ENCODE results near the gene MRPS30. TPM values are rescaled to one million over a fixed set of nuclear protein-coding genes. Genes with fewer than 3 reads are reported as not detected.

MRPS30 gene
- total RNA-seq (2022; extraction: Qiagen RNA extraction), result 34.1 to 40.0 TPM (median 37.6 TPM) in 5 replicates

GRCh38 chr5:44808435-44809214 lies at the start of gene MRPS30:
Gene MRPS30, plus strand, starts transcription at chr5:44808947. Its CDS starts 16 bp downstream, at chr5:44808963.

